Fibroblast of lung (primary cell): ENCODE measurements around the gene PIK3C2G. TPM values are rescaled to one million over a fixed set of nuclear protein-coding genes. Genes with fewer than 3 reads are reported as not detected.

Source experiments
- DNase-seq, 2 donors: peaks; one replicate each; pipeline versions ENCODE4 v3.0.0 to v3.0.0-alpha.2; 2010; ENCODE audit warnings: low read depth in 2 of 2
- H2AFZ ChIP-seq: 2 replicates; pipeline ENCODE4 v1.5.1; 2012; ENCODE audit warnings: low read length, control low read depth, inconsistent platforms
- H3K27ac ChIP-seq: 2 replicates; pipeline ENCODE4 v1.5.1; 2011; ENCODE audit warnings: low read length, control low read depth; ENCODE audit not compliant: insufficient read depth
- H3K27me3 ChIP-seq: 2 replicates; pipeline ENCODE4 v1.5.1; 2011; ENCODE audit warnings: mild to moderate bottlenecking, low read length; ENCODE audit not compliant: control insufficient read depth, insufficient read depth
- H3K36me3 ChIP-seq: 2 replicates; pipeline ENCODE4 v1.5.1; 2011; ENCODE audit warnings: low read length; ENCODE audit not compliant: control insufficient read depth, insufficient read depth
- H3K4me1 ChIP-seq: 2 replicates; pipeline ENCODE4 v1.5.1; 2011; ENCODE audit warnings: low read length; ENCODE audit not compliant: control insufficient read depth, insufficient read depth; ENCODE audit errors: extremely low read depth
- H3K4me2 ChIP-seq: 2 replicates; pipeline ENCODE4 v1.5.1; 2011; ENCODE audit warnings: low read length, control low read depth; ENCODE audit not compliant: insufficient read depth; ENCODE audit errors: extremely low read depth
- H3K4me3 ChIP-seq, 4 experiments: fragments of 200-600 bp in 1 of 4; sonication (generic) in 1 of 4; replicated peaks in 1 of 4; 2 replicates each; pipeline ENCODE4 v1.5.1; 2011 to 2016; ENCODE audit warnings: low read length in 4 of 4, low read depth in 3 of 4, mild to moderate bottlenecking in 3 of 4, control low read depth in 2 of 4, inconsistent platforms in 1 of 4, mixed read lengths in 1 of 4; ENCODE audit not compliant: insufficient read depth in 1 of 4; ENCODE audit errors: control extremely low read depth in 1 of 4
- H3K79me2 ChIP-seq: 2 replicates; pipeline ENCODE4 v1.5.1; 2012; ENCODE audit warnings: mild to moderate bottlenecking, low read length, inconsistent platforms; ENCODE audit not compliant: control insufficient read depth, insufficient read depth
- H3K9ac ChIP-seq: 2 replicates; pipeline ENCODE4 v1.5.1; 2011; ENCODE audit warnings: mild to moderate bottlenecking, low read length, control low read depth; ENCODE audit not compliant: insufficient read depth
- H3K9me3 ChIP-seq: 2 replicates; pipeline ENCODE4 v1.5.1; 2012; ENCODE audit warnings: low read depth, low read length; ENCODE audit not compliant: control insufficient read depth, insufficient read depth
- H4K20me1 ChIP-seq: 2 replicates; pipeline ENCODE4 v1.5.1; 2011; ENCODE audit warnings: low read length; ENCODE audit not compliant: control insufficient read depth, insufficient read depth; ENCODE audit errors: extremely low read depth
- EZH2 ChIP-seq: IDR thresholded peaks from 2 replicates; pipeline ENCODE4 v1.5.1; 2012; ENCODE audit warnings: low read length, control low read depth, mild to moderate bottlenecking; ENCODE audit errors: missing control alignments
- polyA plus RNA-seq, 2 donors: library from polyadenylated mRNA; depleted of rRNA in 1 of 2; stranded (reverse) in 1 of 2; unstranded in 1 of 2; fragments of >200 nt; gene quantifications; 2 replicates each; pipeline ENCODE4 v1.2.1, GENCODE V29; 2011 to 2012; ENCODE audit warnings: missing spikeins in 1 of 2
- total RNA-seq: library from RNA; depleted of rRNA; stranded (reverse); fragments of >200 nt; gene quantifications from 2 replicates; pipeline ENCODE4 v1.2.1, GENCODE V29; 2014
- TF ChIP-seq, protein P1 (sequence below), 2 donors: IDR thresholded peaks in 1 of 2; conservative IDR thresholded peaks in 1 of 2; 1 replicate in 1 of 2; 2 replicates in 1 of 2; pipeline ENCODE4 v1.5.1; 2011 to 2012; ENCODE audit warnings: low read length in 2 of 2, control low read depth in 1 of 2, inconsistent platforms in 1 of 2, low read depth in 1 of 2, mild to moderate bottlenecking in 1 of 2

Gene PIK3C2G
- total and polyA plus RNA-seq, 2 donors (not counting 1 experiment from before 2014, with no cell fraction given): not detected

- Histone ChIP-seq H3K27ac (no peak overlapping the region), H3K4me2 (no peak overlapping the region), H3K27me3 (no peaks in the 10 kb centered on the region), H3K79me2 (no peaks in the 10 kb centered on the region), H3K4me1 (no peaks in the 10 kb centered on the region), H3K9ac (no peak overlapping the region), H3K4me3 (no peak overlapping the region), H3K36me3 (no peaks in the 10 kb centered on the region), H2AFZ (no peak overlapping the region), H3K9me3 (no peaks in the 10 kb centered on the region), H4K20me1 (no peaks in the 10 kb centered on the region)
- DNase-seq: peak in 1 of 2 donors; percentile 5
- no peak for TF ChIP-seq EZH2
- TF ChIP-seq, protein P1, sequence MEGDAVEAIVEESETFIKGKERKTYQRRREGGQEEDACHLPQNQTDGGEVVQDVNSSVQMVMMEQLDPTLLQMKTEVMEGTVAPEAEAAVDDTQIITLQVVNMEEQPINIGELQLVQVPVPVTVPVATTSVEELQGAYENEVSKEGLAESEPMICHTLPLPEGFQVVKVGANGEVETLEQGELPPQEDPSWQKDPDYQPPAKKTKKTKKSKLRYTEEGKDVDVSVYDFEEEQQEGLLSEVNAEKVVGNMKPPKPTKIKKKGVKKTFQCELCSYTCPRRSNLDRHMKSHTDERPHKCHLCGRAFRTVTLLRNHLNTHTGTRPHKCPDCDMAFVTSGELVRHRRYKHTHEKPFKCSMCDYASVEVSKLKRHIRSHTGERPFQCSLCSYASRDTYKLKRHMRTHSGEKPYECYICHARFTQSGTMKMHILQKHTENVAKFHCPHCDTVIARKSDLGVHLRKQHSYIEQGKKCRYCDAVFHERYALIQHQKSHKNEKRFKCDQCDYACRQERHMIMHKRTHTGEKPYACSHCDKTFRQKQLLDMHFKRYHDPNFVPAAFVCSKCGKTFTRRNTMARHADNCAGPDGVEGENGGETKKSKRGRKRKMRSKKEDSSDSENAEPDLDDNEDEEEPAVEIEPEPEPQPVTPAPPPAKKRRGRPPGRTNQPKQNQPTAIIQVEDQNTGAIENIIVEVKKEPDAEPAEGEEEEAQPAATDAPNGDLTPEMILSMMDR (conservative IDR thresholded peaks at IDR 0.05 in 1 of 2, IDR thresholded peaks at IDR 0.05 in 1 of 2; ENCODE audit: low read depth in 1 of 2, low read length in 2 of 2): no peak
Observed at GRCh38 chr12:18595412-18595811, 334.1 kb downstream of the PIK3C2G start.

DNA sequence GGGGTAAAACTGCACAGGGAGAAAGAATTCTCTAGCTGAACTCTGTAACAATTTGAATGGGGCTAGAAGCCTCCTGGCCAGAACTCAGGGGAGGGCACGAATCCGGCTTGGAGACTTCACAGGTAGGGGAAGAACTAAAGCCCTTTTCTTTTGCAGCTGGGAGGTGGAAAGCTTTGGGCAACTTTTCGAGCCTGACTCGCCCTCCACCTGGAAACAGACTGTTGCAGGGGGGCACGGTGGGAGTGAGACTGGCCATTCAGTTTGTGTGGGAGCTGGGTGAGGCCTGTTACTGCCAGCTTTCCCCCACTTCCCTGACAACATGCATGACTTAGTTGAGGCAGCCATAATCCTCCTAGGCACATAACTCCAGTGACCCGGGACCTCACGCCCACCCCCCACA, 340.6 kb downstream of the PIK3C2G start:
- no peak overlapping the region for H3K4me3 ChIP-seq
- no peaks in the 10 kb centered on the region for H3K79me2 ChIP-seq
- H4K20me1 ChIP-seq: no peaks in the 10 kb centered on the region
- no peak overlapping the region for H2AFZ ChIP-seq
- no peaks in the 10 kb centered on the region for H3K36me3 ChIP-seq
- H3K4me1 ChIP-seq: no peaks in the 10 kb centered on the region
- no peak overlapping the region for H3K4me2 ChIP-seq
- no peak overlapping the region for H3K27ac ChIP-seq
- H3K9ac ChIP-seq: no peak overlapping the region
- H3K27me3 ChIP-seq: no peaks in the 10 kb centered on the region
- H3K9me3 ChIP-seq: no peaks in the 10 kb centered on the region
- DNase-seq: no peak
- no peak for TF ChIP-seq EZH2
- TF ChIP-seq, protein P1 (conservative IDR thresholded peaks at IDR 0.05 in 1 of 2, IDR thresholded peaks at IDR 0.05 in 1 of 2; ENCODE audit: low read depth in 1 of 2, low read length in 2 of 2): no peak

DNA sequence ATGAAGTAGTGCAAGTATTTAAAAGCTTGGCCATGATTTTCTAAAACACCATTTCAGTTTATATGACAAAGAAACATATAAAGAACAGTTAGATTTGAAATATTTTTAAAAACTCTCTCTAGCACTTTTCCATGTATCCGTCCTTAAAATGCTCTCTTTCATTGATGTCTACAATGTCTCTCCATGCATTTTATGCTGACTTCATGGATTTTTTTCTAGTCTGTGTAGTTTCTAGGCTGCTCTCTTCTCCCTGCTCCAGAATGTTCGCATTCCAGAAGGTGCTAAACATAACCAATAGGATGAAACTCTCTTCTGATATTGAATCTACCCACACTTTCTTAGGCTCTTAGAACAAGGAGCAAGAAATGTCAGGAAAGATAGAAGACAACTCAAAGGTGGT, 351.7 kb downstream of the PIK3C2G start:
- Histone ChIP-seq H3K27me3 (no peaks in the 10 kb centered on the region), H3K36me3 (no peaks in the 10 kb centered on the region), H3K4me3 (no peak overlapping the region), H3K27ac (no peak overlapping the region), H2AFZ (no peak overlapping the region), H3K9ac (no peak overlapping the region), H3K4me2 (no peak overlapping the region), H3K4me1 (no peaks in the 10 kb centered on the region), H4K20me1 (no peaks in the 10 kb centered on the region), H3K79me2 (no peaks in the 10 kb centered on the region), H3K9me3 (no peaks in the 10 kb centered on the region)
- TF ChIP-seq, protein P1 (conservative IDR thresholded peaks at IDR 0.05 in 1 of 2, IDR thresholded peaks at IDR 0.05 in 1 of 2; ENCODE audit: low read depth in 1 of 2, low read length in 2 of 2): no peak
- no peak for TF ChIP-seq EZH2
- peak in 1 of 2 donors; percentile 9 for DNase-seq
